ENCODE data around the gene FRMD3.

- no peak for TF ChIP-seq CTCF (IDR thresholded peaks at IDR 0.05; ENCODE audit: poor library complexity, severe bottlenecking)
- no peak for TF ChIP-seq EZH2 (IDR thresholded peaks at IDR 0.05; ENCODE audit: borderline replicate concordance, insufficient read depth, low read length, poor library complexity, severe bottlenecking)
- TF ChIP-seq SMC3 (conservative IDR thresholded peaks at IDR 0.05; ENCODE audit: poor library complexity) = no peak
- TF ChIP-seq POLR2AphosphoS5 (IDR thresholded peaks at IDR 0.05) = no peak
- no peak for TF ChIP-seq REST (IDR thresholded peaks at IDR 0.05; ENCODE audit: borderline replicate concordance)
- TF ChIP-seq EP300 (conservative IDR thresholded peaks at IDR 0.05; ENCODE audit: poor library complexity, severe bottlenecking) = no peak
- TF ChIP-seq MXI1 (conservative IDR thresholded peaks at IDR 0.05; ENCODE audit: poor library complexity, severe bottlenecking) = no peak
Observed at GRCh38 chr9:83284746-83285145, 253.5 kb downstream of the FRMD3 start.

Data from neural cell (in vitro differentiated cells).